GM18951 (cell line): Measurements from ENCODE around the gene EMX1.

Source experiments
- POLR2A ChIP-seq: IDR thresholded peaks from 4 replicates; pipeline ENCODE4 v1.6.1; 2011; ENCODE audit warnings: mild to moderate bottlenecking; ENCODE audit not compliant: insufficient read length, insufficient read depth; ENCODE audit errors: extremely low read depth
- in situ Hi-C: fragments of 300-500 bp; cut with MboI; formaldehyde crosslinking; loops from one replicate; pipeline ENCODE4 v1.12.0; 2022; ENCODE audit warnings: low sequenced_read_pairs, mixed read lengths, inconsistent platforms; ENCODE audit not compliant: unreplicated experiment

Gene EMX1

DNA sequence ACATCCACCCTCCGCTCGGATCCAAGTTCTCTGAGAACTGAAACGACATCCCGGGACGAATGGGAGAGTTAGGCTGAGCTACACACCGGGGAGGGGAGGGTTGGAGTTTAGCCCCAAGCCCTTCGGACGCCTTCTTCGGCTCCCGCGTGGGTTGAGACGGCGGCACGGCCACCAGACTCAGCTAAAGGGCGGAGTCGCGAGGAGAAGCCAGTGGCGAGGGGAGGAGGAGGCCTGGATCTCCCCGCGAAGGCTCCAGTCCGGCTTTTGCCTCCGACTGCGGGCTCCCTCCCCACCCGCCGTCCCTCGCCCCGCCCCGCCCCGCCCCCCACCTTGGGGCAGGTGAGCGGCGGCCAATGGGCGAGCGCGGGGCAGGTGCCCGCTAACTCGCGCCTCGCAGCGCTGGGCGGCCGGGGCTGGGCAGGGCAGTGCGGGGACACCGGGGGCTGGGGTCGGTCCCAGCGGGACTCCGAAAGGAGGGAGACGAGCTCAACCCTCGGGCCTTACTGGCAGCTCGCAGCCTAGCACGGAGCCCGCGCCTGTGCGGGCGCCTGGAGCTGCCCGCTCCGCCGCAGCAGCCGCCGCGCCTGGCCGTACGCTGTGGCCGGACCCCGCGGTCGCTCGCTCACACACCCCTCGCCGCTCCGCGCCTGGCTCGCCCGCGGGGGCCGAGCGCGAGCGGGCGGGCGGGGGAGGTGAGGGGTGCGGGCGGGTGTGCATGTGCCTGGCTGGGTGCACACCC, at the start of gene EMX1:
TSS of gene EMX1 (plus strand) at position 382 of the 739 bp plus-strand sequence. CDS start at position 716, 334 bp downstream.
- in situ Hi-C loops = no loop called here
- peak; percentile 31 for TF ChIP-seq POLR2A

DNA sequence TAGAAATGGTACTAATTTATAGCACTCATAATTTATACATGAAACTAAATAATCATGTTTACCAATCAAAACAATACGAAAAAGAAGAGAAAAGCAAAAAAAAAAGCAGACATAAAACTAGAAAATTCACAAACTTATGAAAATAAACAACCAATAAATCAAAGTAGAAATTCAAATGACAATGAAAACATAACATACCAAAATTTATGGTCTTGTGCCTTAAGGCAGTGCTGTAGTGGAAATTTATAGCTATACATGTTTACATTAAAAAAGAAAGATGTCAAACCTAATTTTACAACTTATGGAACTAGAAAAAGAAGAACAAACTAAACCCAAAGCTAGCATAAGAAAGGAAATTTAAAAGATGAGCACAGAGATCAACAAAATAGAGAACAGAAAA, 46.3 kb upstream of the EMX1 start:
- in situ Hi-C loops = no loop called here

GRCh38 chr2:72871880-72872279, 45.4 kb upstream of the EMX1 start:
- in situ Hi-C loops = no loop called here
- TF ChIP-seq POLR2A = no peak

More for the DNA sequence above, 46.3 kb upstream of the EMX1 start:
- no peak for TF ChIP-seq POLR2A

GRCh38 chr2:72883356-72883962, 33.9 kb upstream of the EMX1 start:
- in situ Hi-C loops = no loop called here
- TF ChIP-seq POLR2A = no peak

GRCh38 chr2:72886505-72887031, 30.8 kb upstream of the EMX1 start:
- TF ChIP-seq POLR2A = no peak
- in situ Hi-C loops = no loop called here

DNA sequence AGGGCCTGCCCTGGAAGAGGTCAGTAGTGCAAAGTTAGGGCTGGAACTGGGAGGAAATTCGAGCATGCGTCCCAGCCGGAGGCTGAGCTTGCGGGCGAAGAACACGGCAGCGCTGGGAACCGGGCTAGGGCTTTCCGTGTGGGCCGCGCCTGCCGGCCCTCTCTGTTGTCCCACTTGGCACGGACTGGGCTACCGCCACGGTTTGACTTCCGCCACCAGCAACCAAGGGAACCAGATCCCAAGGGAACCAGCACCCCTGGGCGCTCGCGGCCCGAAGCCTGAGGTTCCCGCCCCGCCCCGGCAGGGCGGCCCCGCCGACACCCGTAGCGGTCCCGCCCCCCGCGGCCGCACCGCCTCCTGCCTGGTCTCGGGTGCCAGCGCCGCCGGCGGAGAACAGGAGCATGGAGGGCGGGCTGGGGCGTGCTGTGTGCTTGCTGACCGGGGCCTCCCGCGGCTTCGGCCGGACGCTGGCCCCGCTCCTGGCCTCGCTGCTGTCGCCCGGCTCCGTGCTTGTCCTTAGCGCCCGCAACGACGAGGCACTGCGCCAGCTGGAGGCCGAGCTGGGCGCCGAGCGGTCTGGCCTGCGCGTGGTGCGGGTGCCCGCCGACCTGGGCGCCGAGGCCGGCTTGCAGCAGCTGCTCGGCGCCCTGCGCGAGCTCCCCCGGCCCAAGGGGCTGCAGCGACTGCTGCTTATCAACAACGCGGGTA, 30.1 kb upstream of the EMX1 start, which contains the start of gene SPR:
TSS of gene SPR (plus strand) at position 377 of the 708 bp plus-strand sequence. CDS start at position 402, 25 bp downstream.
- in situ Hi-C loops = no loop called here
- TF ChIP-seq POLR2A = no peak

DNA sequence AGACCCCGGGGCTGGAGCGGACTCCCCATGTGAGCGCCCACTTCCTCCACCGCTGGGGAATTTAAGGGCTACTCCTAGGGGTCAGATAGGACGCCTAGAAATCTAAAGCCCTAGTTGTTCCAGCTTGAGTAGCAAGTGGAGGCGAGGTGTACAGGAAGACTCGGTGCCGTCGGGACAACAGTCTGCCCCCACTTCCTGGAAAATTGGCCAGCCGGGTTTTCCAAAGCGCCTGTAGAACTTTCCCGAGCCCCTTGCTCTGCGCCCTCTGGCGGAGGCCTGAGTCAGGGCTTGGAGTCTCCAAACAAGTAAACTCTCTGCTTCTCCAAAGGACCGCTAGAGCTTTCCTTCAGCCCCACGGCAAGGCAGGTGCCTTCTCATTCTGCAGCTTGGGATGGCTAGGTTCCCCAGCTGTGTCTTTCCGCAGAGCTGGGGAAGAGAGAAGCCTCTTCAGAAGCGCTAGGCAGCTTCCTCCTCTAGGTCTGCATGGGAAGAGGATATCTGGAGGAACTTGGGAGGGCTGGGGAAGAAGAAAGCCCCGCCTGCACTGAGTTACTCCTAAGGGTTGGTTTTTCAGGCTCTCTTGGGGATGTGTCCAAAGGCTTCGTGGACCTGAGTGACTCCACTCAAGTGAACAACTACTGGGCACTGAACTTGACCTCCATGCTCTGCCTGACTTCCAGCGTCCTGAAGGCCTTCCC, 29.4 kb upstream of the EMX1 start:
- in situ Hi-C loops = no loop called here
- TF ChIP-seq POLR2A = no peak

DNA sequence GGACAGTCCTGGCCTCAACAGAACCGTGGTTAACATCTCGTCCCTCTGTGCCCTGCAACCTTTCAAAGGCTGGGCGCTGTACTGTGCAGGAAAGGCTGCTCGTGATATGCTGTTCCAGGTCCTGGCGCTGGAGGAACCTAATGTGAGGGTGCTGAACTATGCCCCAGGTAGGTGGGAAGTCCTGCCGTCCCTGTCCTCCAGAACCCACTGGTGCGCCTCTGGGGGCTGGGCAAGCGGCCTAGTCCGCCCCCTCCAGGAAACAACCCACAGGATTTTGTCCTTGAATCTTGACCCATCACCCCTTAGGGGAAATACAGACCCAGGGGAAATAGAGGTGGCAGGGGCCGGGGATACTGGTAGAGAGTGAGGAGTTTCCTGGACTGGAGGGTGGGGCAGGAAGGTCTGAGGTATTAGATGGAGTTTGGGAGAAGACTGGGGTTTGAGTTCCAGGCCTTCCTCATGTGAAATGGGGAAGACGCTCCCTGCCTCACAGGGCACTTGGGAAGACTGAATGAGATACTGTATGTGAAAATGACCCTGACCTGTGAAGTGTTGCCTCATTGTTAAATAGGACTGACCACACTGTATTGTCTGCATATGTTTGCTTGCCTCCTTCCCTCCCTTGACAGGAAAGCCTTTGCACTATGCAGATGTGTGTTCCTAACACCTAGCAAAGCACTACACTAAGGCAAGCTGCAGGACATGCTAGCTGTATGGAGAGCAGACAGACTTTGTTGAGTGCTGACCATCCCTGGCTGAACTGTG, 28.7 kb upstream of the EMX1 start:
- in situ Hi-C loops = no loop called here
- no peak for TF ChIP-seq POLR2A

GRCh38 chr2:72889991-72890390, 27.3 kb upstream of the EMX1 start:
- in situ Hi-C loops = loop anchor here (10.0 kb wide), 1 partner anchor 85 kb away; no protein-coding TSS in a partner anchor

GRCh38 chr2:72891091-72891818, 26.1 kb upstream of the EMX1 start:
- in situ Hi-C loops = loop anchor here (10.0 kb wide), 1 partner anchor 84 kb away; no protein-coding TSS in a partner anchor
- no peak for TF ChIP-seq POLR2A

More at GRCh38 chr2:72889991-72890390, 27.3 kb upstream of the EMX1 start:
- TF ChIP-seq POLR2A = no peak

DNA sequence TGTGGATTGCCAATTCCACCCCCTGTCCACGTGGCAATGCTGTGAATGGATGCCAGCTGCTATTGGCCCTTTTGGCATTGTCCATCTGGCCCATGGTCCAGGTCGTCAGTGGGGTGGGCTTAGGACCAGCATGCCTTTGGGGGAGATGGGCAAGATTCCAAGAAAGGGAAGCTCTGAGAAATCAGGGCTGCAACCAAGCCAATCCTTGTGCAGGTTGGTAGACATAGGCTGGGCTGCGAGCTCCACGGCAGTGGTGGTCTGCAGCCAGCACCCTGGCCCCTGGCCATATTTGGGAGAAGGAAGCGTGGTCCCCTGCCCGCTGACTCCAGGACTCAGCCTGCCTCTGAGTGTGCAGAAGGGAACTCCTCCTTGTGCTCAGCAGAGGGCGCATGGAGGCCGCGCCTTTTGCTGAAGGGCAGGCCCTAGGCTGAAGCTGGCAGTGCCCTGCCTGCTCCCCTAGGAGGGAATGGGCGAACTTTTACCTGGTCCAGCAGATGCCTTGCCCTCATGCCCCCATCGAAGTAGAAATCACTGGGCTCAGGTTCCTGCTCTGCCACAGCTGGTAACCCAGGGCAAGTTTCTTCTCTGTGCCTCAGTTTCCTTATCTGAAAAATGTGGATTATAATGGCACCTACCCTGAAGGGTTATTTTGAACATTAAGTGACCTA, 24.7 kb upstream of the EMX1 start:
- TF ChIP-seq POLR2A = no peak
- in situ Hi-C loops = loop anchor here (10.0 kb wide), 1 partner anchor 82 kb away; no protein-coding TSS in a partner anchor
